CD4-positive, alpha-beta T cell treated with Interferon gamma for 1 hour (primary cell): ENCODE results near the gene WDR5.
"Not testable (repeated sequence)": the region's sequence is repeated elsewhere in the genome, so short reads cannot be mapped to it uniquely, and the experiment has no call there.

Experiments
- DNase-seq: peaks from one replicate; pipeline ENCODE4 v3.0.0-alpha.2; 2020

Gene WDR5

GRCh38 chr9:134135343-134136117, at the start of gene WDR5:
TSS of gene WDR5 (plus strand) at chr9:134136082. CDS start at chr9:134139878, 3,796 bp downstream.
- peak; percentile 89 for DNase-seq

DNA sequence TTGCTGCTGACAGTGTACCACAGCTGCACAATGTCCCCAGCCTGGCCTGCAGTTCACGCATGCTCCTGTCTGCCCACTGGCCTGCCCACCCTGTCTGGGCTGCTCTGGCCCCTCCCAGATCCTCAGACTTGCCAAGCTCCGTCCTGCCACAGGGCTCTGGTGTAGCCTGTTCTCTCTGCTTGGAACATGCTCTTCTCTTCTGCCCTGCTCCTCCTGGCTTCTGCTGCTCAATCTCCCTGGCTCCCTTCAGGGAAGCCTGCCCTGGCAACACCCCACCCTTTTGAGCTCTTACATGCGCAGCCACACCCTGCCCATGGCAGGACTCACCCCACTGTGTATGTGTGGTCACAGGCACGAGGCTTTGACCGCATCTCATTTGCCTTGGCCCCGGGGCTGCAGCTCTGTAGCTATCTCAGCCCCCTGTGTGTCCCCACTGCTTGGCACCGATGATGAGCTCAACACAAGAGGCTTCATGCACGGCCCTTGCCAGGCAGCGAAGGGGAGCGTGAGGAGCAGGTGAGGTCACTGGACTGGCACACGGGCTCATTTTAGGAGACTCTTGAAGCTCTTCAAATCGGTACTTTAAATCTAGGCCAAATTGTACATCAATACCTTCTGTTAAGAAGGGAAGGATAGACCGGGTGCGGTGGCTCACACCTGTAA, 47.7 kb upstream of the WDR5 start:
- DNase-seq = no peak

DNA sequence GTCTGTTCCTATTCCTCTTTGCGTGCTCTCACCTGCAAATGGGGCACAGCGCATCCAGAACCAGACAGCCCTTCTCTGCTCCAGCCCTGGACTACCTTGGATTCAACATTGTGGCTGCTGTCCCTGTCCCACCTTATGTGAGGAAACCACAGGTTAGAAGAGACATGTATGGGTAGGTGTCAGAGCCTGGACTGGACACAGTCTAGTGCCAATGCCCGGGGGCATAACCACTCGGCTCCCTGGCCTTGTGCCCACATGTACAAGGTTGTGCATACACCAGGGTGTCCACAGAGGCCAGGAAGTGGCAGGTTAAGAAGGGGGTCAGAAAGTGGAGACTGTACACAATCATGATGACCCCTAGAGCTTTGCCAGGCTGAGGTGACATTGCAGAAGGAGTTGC, 45.9 kb upstream of the WDR5 start:
- no peak for DNase-seq

- peak; percentile 53 for DNase-seq
Measured at GRCh38 chr9:134099123-134099761, 36.6 kb upstream of the WDR5 start.

DNA sequence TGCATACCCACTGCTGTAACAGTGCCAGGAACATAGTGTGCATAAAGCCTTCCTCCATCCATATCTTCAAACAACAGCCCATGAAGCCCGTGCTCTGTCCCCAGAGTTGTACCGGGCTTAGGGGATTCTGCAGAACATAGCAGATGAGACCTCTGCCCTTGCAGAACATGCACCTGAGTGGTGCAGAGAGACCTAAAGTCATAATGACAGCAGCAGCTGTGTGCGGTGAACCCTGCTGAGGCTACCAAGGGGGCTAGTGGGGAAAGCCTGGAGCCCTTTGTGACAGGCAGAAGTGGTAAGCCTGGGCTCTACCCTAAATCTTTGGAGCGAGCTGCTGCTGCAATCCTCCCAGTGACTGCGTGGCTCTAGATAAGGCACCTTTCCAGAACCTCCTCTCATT, 35.8 kb upstream of the WDR5 start:
- no peak for DNase-seq

DNA sequence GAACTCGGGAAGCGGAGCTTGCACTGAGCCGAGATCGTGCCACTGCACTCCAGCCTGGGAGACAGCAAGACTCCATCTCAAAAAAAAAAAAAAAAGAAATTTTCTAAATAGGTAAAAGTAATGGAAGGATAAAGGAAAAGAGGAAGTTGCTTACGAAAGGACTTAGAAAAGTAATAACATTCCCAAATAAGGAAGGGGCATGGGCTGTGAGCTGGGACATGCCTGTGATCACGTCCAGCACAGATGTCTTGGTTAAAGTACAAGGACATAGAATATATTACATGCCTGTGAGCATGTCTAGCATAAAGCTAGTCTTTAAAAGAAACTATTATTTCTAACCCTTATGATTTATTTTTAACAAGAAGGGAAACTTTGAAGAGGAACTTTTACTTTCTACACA, 34.7 kb upstream of the WDR5 start:
- DNase-seq = not testable (repeated sequence)

DNA sequence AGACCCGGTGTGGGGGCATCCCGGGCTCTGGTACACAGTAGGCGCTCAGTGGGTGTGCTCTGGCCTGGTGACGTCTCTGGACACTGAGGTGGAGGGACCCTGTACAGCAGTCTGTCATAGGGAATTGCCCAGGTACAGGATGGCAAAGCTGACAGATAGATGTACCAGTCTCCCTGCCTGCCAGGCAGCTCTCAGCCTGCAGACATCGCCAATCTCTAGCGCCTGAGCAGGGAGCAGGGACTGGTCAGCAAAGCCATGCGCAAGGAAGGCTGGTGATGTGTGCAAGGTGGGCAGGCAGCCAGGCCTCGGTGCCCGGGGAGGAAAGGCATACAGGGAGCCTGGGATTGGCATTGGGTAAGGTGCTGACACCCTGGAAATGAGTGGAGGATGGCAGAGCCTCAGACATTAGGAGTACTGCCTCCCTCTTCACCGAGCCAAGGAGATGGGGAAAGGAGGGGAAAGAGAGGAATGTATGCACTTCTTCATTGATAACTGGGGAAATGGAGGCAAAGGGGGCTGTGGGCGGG, 34.2 kb upstream of the WDR5 start:
- no peak for DNase-seq

DNA sequence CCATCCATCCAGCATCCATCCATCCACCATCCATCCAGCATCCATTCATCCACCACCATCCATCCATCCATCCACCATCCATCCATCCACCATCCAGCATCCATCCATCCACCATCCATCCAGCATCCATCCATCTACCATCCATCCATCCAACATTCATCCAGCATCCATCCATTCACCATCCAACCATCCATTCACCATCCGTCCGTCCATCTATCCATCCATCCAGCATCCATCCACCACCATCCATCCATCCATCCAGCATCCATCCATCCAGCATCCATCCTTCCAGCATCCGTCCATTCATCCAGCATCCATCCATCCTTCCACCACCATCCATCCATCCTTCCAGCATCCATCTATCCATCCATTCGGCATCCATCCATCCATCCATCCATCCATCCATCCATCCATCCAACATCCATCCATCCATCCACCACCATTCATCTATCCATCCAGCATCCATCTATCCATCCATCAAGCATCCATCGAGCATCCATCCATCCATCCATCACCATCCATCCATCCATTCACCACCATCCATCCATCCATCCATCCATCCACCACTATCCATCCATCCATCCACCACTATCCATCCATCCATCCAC, 32.4 kb upstream of the WDR5 start:
- no peak for DNase-seq

DNA sequence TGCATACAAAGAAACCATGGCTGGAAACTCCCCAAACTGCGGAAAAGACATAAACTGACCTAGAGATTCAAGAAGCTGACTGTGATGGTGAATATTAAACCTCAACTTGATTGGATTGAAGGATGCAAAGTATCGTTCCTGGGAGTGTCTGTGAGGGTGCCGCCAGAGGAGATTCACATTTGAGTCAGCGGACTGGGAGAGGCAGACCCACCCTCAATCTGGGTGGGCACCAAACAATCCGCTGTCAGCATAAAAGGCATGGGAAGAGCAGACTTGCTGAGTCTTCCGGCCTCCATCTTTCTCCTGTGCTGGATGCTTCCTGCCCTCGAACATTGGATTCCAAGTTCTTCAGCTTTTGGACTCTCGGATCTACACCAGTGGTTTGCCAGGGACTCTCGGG, 24.8 kb upstream of the WDR5 start:
- no peak for DNase-seq

DNA sequence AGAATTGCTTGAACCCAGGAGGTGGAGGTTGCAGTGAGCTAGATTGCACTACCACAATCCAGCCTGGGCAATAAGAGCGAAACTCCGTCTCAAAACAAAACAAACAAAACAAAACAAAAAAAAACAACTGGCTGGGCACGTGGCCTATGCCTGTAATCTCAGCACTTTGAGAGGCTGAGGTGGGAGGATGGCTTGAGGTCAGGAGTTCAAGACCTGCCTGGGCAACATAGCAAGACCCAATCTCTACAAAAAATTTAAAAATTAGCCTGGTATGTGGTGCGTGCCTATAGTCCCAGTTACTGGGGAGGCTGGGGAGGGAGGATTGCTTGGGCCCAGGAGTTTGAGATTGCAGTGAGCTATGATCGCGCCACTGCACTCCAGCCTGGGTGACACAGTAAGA, 23.3 kb upstream of the WDR5 start:
- no peak for DNase-seq

DNA sequence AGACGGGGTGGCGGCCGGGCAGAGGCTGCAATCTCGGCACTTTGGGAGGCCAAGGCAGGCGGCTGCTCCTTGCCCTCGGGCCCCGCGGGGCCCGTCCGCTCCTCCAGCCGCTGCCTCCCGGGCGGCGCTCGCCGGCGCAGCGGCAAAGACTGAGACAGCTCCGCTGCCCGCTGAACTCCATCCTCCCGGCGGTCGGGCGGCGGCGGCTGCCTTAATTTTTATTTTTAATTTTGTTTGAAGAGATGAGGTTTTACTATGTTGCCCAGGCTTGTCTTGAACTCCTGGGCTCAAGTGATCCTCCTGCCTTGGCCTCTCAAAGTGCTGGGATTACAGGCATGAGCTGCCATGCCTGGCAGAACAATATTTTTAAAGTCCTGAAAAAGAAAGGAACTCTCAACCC, 16.9 kb upstream of the WDR5 start:
- not testable (repeated sequence) for DNase-seq

- DNase-seq = no peak
Measured at GRCh38 chr9:134123764-134124128, 12.1 kb upstream of the WDR5 start.

- DNase-seq = no peak
Measured at GRCh38 chr9:134125413-134126095, 10.3 kb upstream of the WDR5 start.

DNA sequence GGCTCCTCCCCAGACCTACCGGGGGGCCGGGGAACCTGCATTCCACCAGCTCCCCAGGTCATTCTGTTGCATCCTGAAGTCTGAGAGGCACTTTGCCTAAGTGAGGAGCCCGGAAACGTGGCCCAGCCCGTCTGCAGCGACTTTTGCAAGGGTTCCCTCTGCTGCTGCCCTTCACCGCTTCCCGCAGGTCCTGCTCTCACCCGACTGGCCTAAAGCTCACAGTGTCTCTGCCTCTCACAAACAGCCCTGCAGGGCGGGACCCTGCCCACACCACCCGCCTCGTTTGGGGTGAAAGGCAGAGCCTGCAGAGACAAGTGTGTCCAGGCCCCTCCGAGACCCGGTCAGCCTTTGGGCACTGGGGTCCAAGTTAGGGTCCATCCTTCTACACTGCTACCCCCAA, 9.5 kb upstream of the WDR5 start:
- DNase-seq = no peak

GRCh38 chr9:134127065-134127580, 8.8 kb upstream of the WDR5 start:
- no peak for DNase-seq

DNA sequence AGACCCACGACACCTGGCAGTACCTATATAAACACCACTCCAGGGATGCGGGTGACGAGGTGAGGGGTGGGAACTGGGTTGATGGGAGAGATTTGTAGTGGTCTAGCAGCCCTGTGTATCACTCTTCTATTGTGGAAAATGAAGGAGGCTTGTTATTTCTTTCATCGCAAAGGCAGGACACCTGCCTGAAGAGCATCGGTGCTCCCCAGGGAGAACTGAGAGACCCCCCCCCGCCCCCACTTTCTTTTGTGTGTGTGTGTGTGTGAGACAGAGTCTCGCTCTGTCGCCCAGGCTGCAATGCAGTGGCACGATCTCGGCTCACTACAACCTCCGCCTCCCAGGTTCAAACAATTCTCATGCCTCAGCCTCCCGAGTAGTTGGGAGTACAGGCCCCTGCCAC, 8.3 kb upstream of the WDR5 start:
- no peak for DNase-seq

DNA sequence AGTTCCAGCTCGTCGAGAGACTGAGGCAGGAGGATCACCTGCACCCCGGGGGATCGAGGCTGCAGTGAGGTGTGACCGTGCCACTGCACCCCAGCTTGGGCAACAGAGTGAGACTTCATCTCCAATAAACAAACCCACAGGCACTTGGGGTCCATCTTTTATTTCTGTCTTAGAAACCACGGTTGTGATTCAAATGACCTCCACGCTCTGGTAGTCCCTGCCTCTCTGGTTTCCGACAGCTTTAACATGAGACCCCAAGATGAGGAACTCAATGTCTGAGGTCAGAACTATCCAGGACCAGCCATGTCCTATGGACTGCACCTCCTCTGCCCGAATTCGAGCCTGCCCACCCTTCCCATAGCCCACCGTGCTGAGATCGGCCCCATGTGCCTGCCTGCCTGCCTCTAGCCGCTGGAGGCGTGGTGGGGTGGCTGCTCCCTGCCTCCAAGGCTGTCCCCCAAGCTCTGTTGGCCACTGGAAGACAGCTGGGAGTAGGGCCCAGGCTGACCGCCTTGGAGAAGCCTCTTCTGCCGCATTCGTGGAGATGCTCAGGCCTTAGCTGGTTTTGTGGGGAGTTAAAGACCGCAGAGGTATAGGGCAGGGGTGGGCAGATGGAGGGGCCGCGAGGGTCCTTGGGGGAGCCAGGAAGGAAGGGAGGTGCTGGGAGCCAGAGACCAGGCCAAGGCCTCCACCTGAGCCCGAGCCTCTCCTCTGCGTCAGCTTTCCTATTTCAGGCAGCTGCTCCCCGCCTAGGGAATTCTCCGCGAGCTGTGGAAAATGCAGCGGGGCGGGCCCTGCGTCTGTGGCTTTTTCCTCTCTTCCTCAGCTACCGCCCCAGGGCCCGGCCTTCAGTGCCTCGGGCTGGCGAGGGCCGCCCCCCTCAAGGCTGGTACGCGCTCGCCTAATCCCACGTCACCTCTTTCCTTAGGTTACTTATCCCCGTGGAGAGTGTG, 6.9 kb upstream of the WDR5 start:
- DNase-seq = no peak

- DNase-seq = no peak
Measured at GRCh38 chr9:134130503-134131375, 5.1 kb upstream of the WDR5 start.

DNA sequence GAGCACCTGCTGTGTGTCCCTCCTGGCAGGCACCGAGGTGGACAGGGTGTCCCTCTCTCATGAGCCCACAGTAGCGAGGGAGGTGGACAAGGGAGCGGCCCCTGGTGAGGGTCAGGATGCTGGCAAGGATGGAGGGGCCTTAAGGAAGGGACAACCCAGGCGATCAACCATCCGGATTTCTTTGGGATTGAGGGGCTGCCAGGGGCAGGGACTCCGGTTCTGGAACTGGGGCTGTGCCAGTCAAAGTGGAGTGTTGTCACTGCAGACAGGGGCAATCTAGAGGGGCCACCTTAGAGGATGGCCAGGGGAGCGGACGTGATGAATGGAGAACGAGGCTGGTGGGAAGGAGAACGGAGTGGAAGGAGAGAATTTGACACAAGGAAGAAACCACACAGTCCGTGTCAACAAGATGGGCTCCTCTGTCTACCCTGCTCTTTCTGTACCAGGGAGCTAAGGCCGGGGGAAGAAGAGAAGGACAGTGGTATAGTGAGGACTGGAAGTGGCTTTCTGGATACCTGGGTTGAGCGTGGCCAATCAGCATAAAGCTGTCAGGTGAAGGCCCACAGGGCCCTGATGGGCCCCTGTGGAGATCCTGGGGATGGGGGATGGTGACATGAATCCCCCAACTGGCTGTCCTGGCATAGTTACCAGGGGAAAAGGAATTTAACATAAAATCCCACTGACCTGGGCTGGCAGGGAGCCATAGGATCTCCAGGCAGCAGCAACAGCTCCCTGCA, 4.2 kb upstream of the WDR5 start:
- no peak for DNase-seq
